Ishikawa (cell line): ENCODE data around the gene DPF1.

Experiments used
- CEBPB ChIP-seq: IDR thresholded peaks from 2 replicates; pipeline ENCODE4 v1.6.1; 2012
- MAX ChIP-seq: IDR thresholded peaks from 2 replicates; pipeline ENCODE4 v1.6.1; 2012
- TCF12 ChIP-seq: IDR thresholded peaks from 2 replicates; pipeline ENCODE4 v1.6.1; 2012; ENCODE audit warnings: low read depth
- YY1 ChIP-seq: IDR thresholded peaks from 2 replicates; pipeline ENCODE4 v1.6.1; 2012; ENCODE audit warnings: low read depth

GRCh38 chr19:38203197-38203596 lies 20.8 kb downstream of the DPF1 start:
- TF ChIP-seq YY1: no peak
- no peak for TF ChIP-seq TCF12
- TF ChIP-seq MAX: no peak
- TF ChIP-seq CEBPB: no peak
